H1 (cell line): ENCODE measurements around the gene RBM17. TPM values are rescaled to one million over a fixed set of nuclear protein-coding genes. Genes with fewer than 3 reads are reported as not detected.

Experiments
- CTCF ChIA-PET: fragments of 300-600 bp; sonication (Branson Sonifier 250); formaldehyde crosslinking; loops from one replicate; lab custom pipeline; 2021; ENCODE audit not compliant: partially characterized antibody; lab: Charles Lee
- POLR2A ChIA-PET: fragments of 300-600 bp; sonication (Branson Sonifier 250); formaldehyde crosslinking; loops from one replicate; lab custom pipeline; 2021; ENCODE audit warnings: inconsistent platforms; ENCODE audit not compliant: partially characterized antibody; lab: Charles Lee
- DNase-seq, 2 experiments: peaks; one replicate each; pipeline versions ENCODE4 v3.0.0 to v3.0.0-alpha.2; 2010 to 2022; ENCODE audit warnings: low spot score in 2 of 2, low read depth in 1 of 2, mixed read lengths in 1 of 2
- FAIRE-seq: peaks from 2 replicates; lab custom pipeline; 2011; peaks lifted over from hg19 to GRCh38; lab: Jason Lieb, UNC
- H2AFZ ChIP-seq: 2 replicates; pipeline ENCODE4 v1.8.1; 2012; ENCODE audit warnings: low read length, inconsistent platforms
- H2AK5ac ChIP-seq: 2 replicates; pipeline ENCODE4 v1.6.1; 2013; ENCODE audit warnings: low read depth, low read length
- H2BK120ac ChIP-seq: replicated peaks from 2 replicates; pipeline ENCODE3; 2013; ENCODE audit warnings: low read depth, low read length, inconsistent platforms
- H2BK12ac ChIP-seq: 2 replicates; pipeline ENCODE4 v1.6.1; 2013; ENCODE audit warnings: low read depth, low read length
- H2BK15ac ChIP-seq: 2 replicates; pipeline ENCODE4 v1.6.1; 2013; ENCODE audit warnings: low read length
- H2BK20ac ChIP-seq: 2 replicates; pipeline ENCODE4 v1.6.1; 2013; ENCODE audit warnings: low read length
- H2BK5ac ChIP-seq: 2 replicates; pipeline ENCODE4 v1.6.1; 2013; ENCODE audit warnings: low read depth, low read length
- H3K14ac ChIP-seq: 2 replicates; pipeline ENCODE4 v1.6.1; 2013; ENCODE audit warnings: inconsistent platforms; ENCODE audit not compliant: insufficient read length
- H3K18ac ChIP-seq: 2 replicates; pipeline ENCODE4 v1.6.1; 2013; ENCODE audit warnings: low read length; ENCODE audit errors: extremely low read depth
- H3K23ac ChIP-seq: 2 replicates; pipeline ENCODE4 v1.6.1; 2013; ENCODE audit warnings: inconsistent platforms; ENCODE audit not compliant: insufficient read length
- H3K23me2 ChIP-seq: 2 replicates; pipeline ENCODE4 v1.6.1; 2013; ENCODE audit warnings: low read depth, low read length
- H3K27ac ChIP-seq: 2 replicates; pipeline ENCODE4 v1.6.1; 2011; ENCODE audit warnings: low read depth, low read length, inconsistent platforms
- H3K27me3 ChIP-seq, 4 experiments: replicated peaks in 1 of 4; 1 replicate in 1 of 4; 2 replicates in 3 of 4; pipeline versions ENCODE4 v1.6.1 to v1.8.1; 2011 to 2013; ENCODE audit warnings: low read length in 3 of 4, mild to moderate bottlenecking in 3 of 4, inconsistent platforms in 2 of 4, mixed read lengths in 2 of 4, moderate library complexity in 1 of 4; ENCODE audit not compliant: control insufficient read depth in 3 of 4, insufficient read depth in 3 of 4; ENCODE audit errors: extremely low read depth in 1 of 4
- H3K36me3 ChIP-seq, 4 experiments: 2 replicates each; pipeline versions ENCODE4 v1.6.1 to v1.8.1; 2011 to 2013; ENCODE audit warnings: mild to moderate bottlenecking in 4 of 4, low read length in 3 of 4, moderate library complexity in 2 of 4, control low read depth in 1 of 4, inconsistent platforms in 1 of 4; ENCODE audit not compliant: insufficient read depth in 4 of 4, control insufficient read depth in 2 of 4
- H3K4ac ChIP-seq: replicated peaks from 2 replicates; pipeline ENCODE3; 2013; ENCODE audit warnings: low read length, low read depth, mixed read lengths, inconsistent platforms; ENCODE audit not compliant: insufficient read length
- H3K4me1 ChIP-seq, 4 experiments: replicated peaks in 1 of 4; 1 replicate in 1 of 4; 2 replicates in 3 of 4; pipeline versions ENCODE4 v1.6.1 to v1.8.1; 2011 to 2013; ENCODE audit warnings: low read length in 3 of 4, inconsistent platforms in 2 of 4, mixed read lengths in 1 of 4; ENCODE audit not compliant: insufficient read depth in 4 of 4, control insufficient read depth in 3 of 4
- H3K4me2 ChIP-seq, 2 experiments: 2 replicates each; pipeline versions ENCODE4 v1.6.1 to v1.8.1; 2011 to 2013; ENCODE audit warnings: low read depth in 2 of 2, low read length in 2 of 2, control low read depth in 1 of 2, inconsistent platforms in 1 of 2, mild to moderate bottlenecking in 1 of 2; ENCODE audit not compliant: insufficient read depth in 1 of 2
- H3K4me3 ChIP-seq, 4 experiments: fragments of 200-600, 300-600 bp in 1 of 4; sonication (generic), shearing (Covaris generic), sonication (Bioruptor Twin) in 1 of 4; 2 replicates each; pipeline versions ENCODE4 v1.5.1 to v1.8.1; 2011 to 2016; ENCODE audit warnings: low read length in 4 of 4, low read depth in 3 of 4, control low read depth in 2 of 4, inconsistent platforms in 2 of 4, mild to moderate bottlenecking in 2 of 4, mixed read lengths in 1 of 4, moderate library complexity in 1 of 4; ENCODE audit not compliant: insufficient read depth in 2 of 4; ENCODE audit errors: extremely low read depth in 1 of 4
- H3K56ac ChIP-seq: replicated peaks from 2 replicates; pipeline ENCODE3; 2013; ENCODE audit warnings: low read depth, mild to moderate bottlenecking, mixed read lengths, low read length, inconsistent platforms; ENCODE audit not compliant: insufficient read length
- H3K79me1 ChIP-seq: 2 replicates; pipeline ENCODE4 v1.6.1; 2013; ENCODE audit warnings: low read depth, low read length, control low read depth
- H3K79me2 ChIP-seq, 2 experiments: 2 replicates each; pipeline versions ENCODE4 v1.6.1 to v1.8.1; 2012 to 2013; ENCODE audit warnings: low read length in 2 of 2, mild to moderate bottlenecking in 2 of 2, inconsistent platforms in 1 of 2; ENCODE audit not compliant: insufficient read depth in 2 of 2, control insufficient read depth in 1 of 2
- H3K9ac ChIP-seq, 4 experiments: replicated peaks in 1 of 4; 1 replicate in 1 of 4; 2 replicates in 3 of 4; pipeline versions ENCODE4 v1.6.1 to v1.8.1; 2011 to 2013; ENCODE audit warnings: low read depth in 3 of 4, low read length in 3 of 4, control low read depth in 2 of 4, mild to moderate bottlenecking in 2 of 4, moderate library complexity in 2 of 4, inconsistent platforms in 1 of 4; ENCODE audit errors: extremely low read depth in 1 of 4
- H3K9me3 ChIP-seq, 2 experiments: 2 replicates each; pipeline versions ENCODE4 v1.6.1 to v1.8.1; 2012 to 2013; ENCODE audit warnings: mild to moderate bottlenecking in 2 of 2, moderate library complexity in 2 of 2, control low read depth in 1 of 2, inconsistent platforms in 1 of 2, low read depth in 1 of 2, low read length in 1 of 2, mixed read lengths in 1 of 2; ENCODE audit not compliant: insufficient read depth in 2 of 2
- H4K20me1 ChIP-seq, 2 experiments: replicated peaks in 1 of 2; 2 replicates each; pipeline versions ENCODE3 to v1.8.1; 2011 to 2013; ENCODE audit warnings: inconsistent platforms in 2 of 2, low read length in 2 of 2, mild to moderate bottlenecking in 1 of 2; ENCODE audit not compliant: insufficient read depth in 2 of 2, control insufficient read depth in 1 of 2
- H4K5ac ChIP-seq: 2 replicates; pipeline ENCODE4 v1.6.1; 2013; ENCODE audit warnings: low read length, low read depth, mixed read lengths, inconsistent platforms; ENCODE audit not compliant: insufficient read length
- H4K8ac ChIP-seq: 2 replicates; pipeline ENCODE4 v1.8.0; 2013; ENCODE audit warnings: mild to moderate bottlenecking, moderate library complexity, low read length, inconsistent platforms; ENCODE audit not compliant: insufficient read depth; ENCODE audit errors: extremely low read depth
- H4K91ac ChIP-seq: replicated peaks from 2 replicates; pipeline ENCODE3; 2013; ENCODE audit warnings: low read length, mixed read lengths, inconsistent platforms; ENCODE audit not compliant: insufficient read length
- JUND ChIP-seq: IDR thresholded peaks from 2 replicates; pipeline ENCODE4 v1.6.1; 2011; ENCODE audit warnings: mild to moderate bottlenecking, improper control_type of control experiment, low read length
- MAX ChIP-seq: IDR thresholded peaks from 2 replicates; pipeline ENCODE4 v1.6.1; 2012; ENCODE audit warnings: inconsistent platforms
- SRF ChIP-seq: IDR thresholded peaks from 2 replicates; pipeline ENCODE4 v1.6.1; 2011; ENCODE audit warnings: mild to moderate bottlenecking, low read depth, low read length, moderate library complexity
- TAF1 ChIP-seq: IDR thresholded peaks from 2 replicates; pipeline ENCODE4 v1.6.1; 2011; ENCODE audit warnings: mild to moderate bottlenecking, low read depth, low read length
- YY1 ChIP-seq: IDR thresholded peaks from 2 replicates; pipeline ENCODE4 v1.6.1; 2011; ENCODE audit warnings: low read depth, mild to moderate bottlenecking, low read length
- WGBS, 2 experiments: shearing (Covaris generic) in 1 of 2; methylation state at CpG; one replicate each; pipeline versions ENCODE4 v1.1.6 to v1.1.7; 2013 to 2015; ENCODE audit warnings: low lambda C conversion rate in 2 of 2, mixed read lengths in 2 of 2, inconsistent platforms in 1 of 2, low coverage in 1 of 2, missing lambda C conversion rate in 1 of 2; ENCODE audit not compliant: insufficient replicate concordance in 2 of 2, insufficient coverage in 1 of 2, insufficient read length in 1 of 2; ENCODE audit errors: extremely low coverage in 1 of 2, missing lambda C conversion rate in 1 of 2; 5-methylcytosine and 5-hydroxymethylcytosine counted together
- polyA plus RNA-seq, 7 experiments: library from polyadenylated mRNA; depleted of rRNA in 3 of 7; stranded (reverse) in 5 of 7; unstranded in 2 of 7; fragments of >200 nt in 5 of 7; fragments of 200-250 nt in 2 of 7; gene quantifications; 1 replicate in 5 of 7; 2 replicates in 1 of 7; 4 replicates in 1 of 7; pipeline versions ENCODE4 v1.2.1 to v1.2.3, GENCODE V29; 2011 to 2013; ENCODE audit warnings: missing spikeins in 2 of 7, mixed read lengths in 2 of 7
- total RNA-seq: library from RNA; stranded (reverse); fragmentation: NEBNext Ultra II Directional; extraction: Animal tissue kit (Norgen Biotek cat#: 25700); gene quantifications from 2 replicates; pipeline ENCODE4 v1.2.1, GENCODE V29; 2021

RBM17 gene
- total and polyA plus RNA-seq, 2 of the 8 experiments (the other 6 are each of a cell fraction or from before 2014, with no cell fraction given) = 15.7 to 128 TPM

GRCh38 chr10:6139470-6139869 lies 50.6 kb downstream of the RBM17 start:
- CTCF ChIA-PET = interaction anchor here (0.6 to 2.7 kb wide), 4 partner anchors 9 to 49 kb away, joined by 4 to 17 read pairs (median 5); no protein-coding TSS in a partner anchor
- 97% methylated on average over 11 of the region's 11 CpGs; no CpG with 5 or more reads in 1 of the 2 experiments for WGBS, 2 experiments
- no peaks in the 10 kb centered on the region for H3K79me2 ChIP-seq
- no peak for TF ChIP-seq JUND
- no peak for TF ChIP-seq YY1
- no peak for TF ChIP-seq SRF
- no peak for TF ChIP-seq MAX
- TF ChIP-seq TAF1 = no peak

More at GRCh38 chr10:6139470-6139869, 50.6 kb downstream of the RBM17 start:
- H3K4me3 ChIP-seq = no peak overlapping the region
- H2AK5ac ChIP-seq = no peak overlapping the region
- no peak overlapping the region; a peak in 1 of 4 replicates for H3K4me2 ChIP-seq
- H4K8ac ChIP-seq = no peak overlapping the region
- FAIRE-seq = no peak
- H3K27ac ChIP-seq = no peak overlapping the region
- H2BK12ac ChIP-seq = no peak overlapping the region
- no peak overlapping the region for H3K14ac ChIP-seq
- H4K91ac ChIP-seq = no peak overlapping the region
- H2BK120ac ChIP-seq = no peak overlapping the region
- H3K27me3 ChIP-seq = peaks cover 0 to 11% (median 2%) of the 10 kb centered on the region in 4 experiments; a peak in 3 of 7 replicates
- no peak overlapping the region for H3K56ac ChIP-seq
- POLR2A ChIA-PET = interaction anchor here (1.8 to 2.2 kb wide), 2 partner anchors 11 to 63 kb away, joined by 5 to 6 read pairs; partner anchors contain the start of gene PFKFB3
- peaks cover 2% of the 10 kb centered on the region; the same call in 1 of the 2 replicates for H3K23me2 ChIP-seq
- peaks cover 2 to 12% (median 8%) of the 10 kb centered on the region in 4 experiments for H3K4me1 ChIP-seq
- no peak overlapping the region for H2BK20ac ChIP-seq
- H3K79me1 ChIP-seq = no peaks in the 10 kb centered on the region
- H3K23ac ChIP-seq = no peak overlapping the region
- H3K4ac ChIP-seq = no peak overlapping the region
- DNase-seq = no peak
- H2BK15ac ChIP-seq = no peak overlapping the region
- H3K9ac ChIP-seq = no peak overlapping the region
- H3K9me3 ChIP-seq = no peaks in the 10 kb centered on the region
- H2BK5ac ChIP-seq = no peak overlapping the region
- H2AFZ ChIP-seq = no peak overlapping the region
- no peak overlapping the region for H4K5ac ChIP-seq
- no peaks in the 10 kb centered on the region for H3K36me3 ChIP-seq
- no peak overlapping the region for H3K18ac ChIP-seq
- H4K20me1 ChIP-seq = no peaks in the 10 kb centered on the region
